H1 (cell line): ENCODE measurements around the gene R3HDM2. TPM values are rescaled to one million over a fixed set of nuclear protein-coding genes. Genes with fewer than 3 reads are reported as not detected.
A peak's percentile ranks its signal among the peaks of the same experiment; 100 is the strongest.

Source experiments
- CTCF ChIA-PET: fragments of 300-600 bp; sonication (Branson Sonifier 250); formaldehyde crosslinking; loops from one replicate; lab custom pipeline; 2021; ENCODE audit not compliant: partially characterized antibody; lab: Charles Lee
- POLR2A ChIA-PET: fragments of 300-600 bp; sonication (Branson Sonifier 250); formaldehyde crosslinking; loops from one replicate; lab custom pipeline; 2021; ENCODE audit warnings: inconsistent platforms; ENCODE audit not compliant: partially characterized antibody; lab: Charles Lee
- DNase-seq, 2 experiments: peaks; one replicate each; pipeline versions ENCODE4 v3.0.0 to v3.0.0-alpha.2; 2010 to 2022; ENCODE audit warnings: low spot score in 2 of 2, low read depth in 1 of 2, mixed read lengths in 1 of 2
- FAIRE-seq: peaks from 2 replicates; lab custom pipeline; 2011; peaks lifted over from hg19 to GRCh38; lab: Jason Lieb, UNC
- H2AFZ ChIP-seq: 2 replicates; pipeline ENCODE4 v1.8.1; 2012; ENCODE audit warnings: low read length, inconsistent platforms
- H2AK5ac ChIP-seq: 2 replicates; pipeline ENCODE4 v1.6.1; 2013; ENCODE audit warnings: low read depth, low read length
- H2BK120ac ChIP-seq: replicated peaks from 2 replicates; pipeline ENCODE3; 2013; ENCODE audit warnings: low read depth, low read length, inconsistent platforms
- H2BK12ac ChIP-seq: 2 replicates; pipeline ENCODE4 v1.6.1; 2013; ENCODE audit warnings: low read depth, low read length
- H2BK15ac ChIP-seq: 2 replicates; pipeline ENCODE4 v1.6.1; 2013; ENCODE audit warnings: low read length
- H2BK20ac ChIP-seq: 2 replicates; pipeline ENCODE4 v1.6.1; 2013; ENCODE audit warnings: low read length
- H2BK5ac ChIP-seq: 2 replicates; pipeline ENCODE4 v1.6.1; 2013; ENCODE audit warnings: low read depth, low read length
- H3K14ac ChIP-seq: 2 replicates; pipeline ENCODE4 v1.6.1; 2013; ENCODE audit warnings: inconsistent platforms; ENCODE audit not compliant: insufficient read length
- H3K18ac ChIP-seq: 2 replicates; pipeline ENCODE4 v1.6.1; 2013; ENCODE audit warnings: low read length; ENCODE audit errors: extremely low read depth
- H3K23ac ChIP-seq: 2 replicates; pipeline ENCODE4 v1.6.1; 2013; ENCODE audit warnings: inconsistent platforms; ENCODE audit not compliant: insufficient read length
- H3K23me2 ChIP-seq: 2 replicates; pipeline ENCODE4 v1.6.1; 2013; ENCODE audit warnings: low read depth, low read length
- H3K27ac ChIP-seq: 2 replicates; pipeline ENCODE4 v1.6.1; 2011; ENCODE audit warnings: low read depth, low read length, inconsistent platforms
- H3K27me3 ChIP-seq, 4 experiments: replicated peaks in 1 of 4; 1 replicate in 1 of 4; 2 replicates in 3 of 4; pipeline versions ENCODE4 v1.6.1 to v1.8.1; 2011 to 2013; ENCODE audit warnings: low read length in 3 of 4, mild to moderate bottlenecking in 3 of 4, inconsistent platforms in 2 of 4, mixed read lengths in 2 of 4, moderate library complexity in 1 of 4; ENCODE audit not compliant: control insufficient read depth in 3 of 4, insufficient read depth in 3 of 4; ENCODE audit errors: extremely low read depth in 1 of 4
- H3K36me3 ChIP-seq, 4 experiments: 2 replicates each; pipeline versions ENCODE4 v1.6.1 to v1.8.1; 2011 to 2013; ENCODE audit warnings: mild to moderate bottlenecking in 4 of 4, low read length in 3 of 4, moderate library complexity in 2 of 4, control low read depth in 1 of 4, inconsistent platforms in 1 of 4; ENCODE audit not compliant: insufficient read depth in 4 of 4, control insufficient read depth in 2 of 4
- H3K4ac ChIP-seq: replicated peaks from 2 replicates; pipeline ENCODE3; 2013; ENCODE audit warnings: low read length, low read depth, mixed read lengths, inconsistent platforms; ENCODE audit not compliant: insufficient read length
- H3K4me1 ChIP-seq, 4 experiments: replicated peaks in 1 of 4; 1 replicate in 1 of 4; 2 replicates in 3 of 4; pipeline versions ENCODE4 v1.6.1 to v1.8.1; 2011 to 2013; ENCODE audit warnings: low read length in 3 of 4, inconsistent platforms in 2 of 4, mixed read lengths in 1 of 4; ENCODE audit not compliant: insufficient read depth in 4 of 4, control insufficient read depth in 3 of 4
- H3K4me2 ChIP-seq, 2 experiments: 2 replicates each; pipeline versions ENCODE4 v1.6.1 to v1.8.1; 2011 to 2013; ENCODE audit warnings: low read depth in 2 of 2, low read length in 2 of 2, control low read depth in 1 of 2, inconsistent platforms in 1 of 2, mild to moderate bottlenecking in 1 of 2; ENCODE audit not compliant: insufficient read depth in 1 of 2
- H3K4me3 ChIP-seq, 4 experiments: fragments of 200-600, 300-600 bp in 1 of 4; sonication (generic), shearing (Covaris generic), sonication (Bioruptor Twin) in 1 of 4; 2 replicates each; pipeline versions ENCODE4 v1.5.1 to v1.8.1; 2011 to 2016; ENCODE audit warnings: low read length in 4 of 4, low read depth in 3 of 4, control low read depth in 2 of 4, inconsistent platforms in 2 of 4, mild to moderate bottlenecking in 2 of 4, mixed read lengths in 1 of 4, moderate library complexity in 1 of 4; ENCODE audit not compliant: insufficient read depth in 2 of 4; ENCODE audit errors: extremely low read depth in 1 of 4
- H3K56ac ChIP-seq: replicated peaks from 2 replicates; pipeline ENCODE3; 2013; ENCODE audit warnings: low read depth, mild to moderate bottlenecking, mixed read lengths, low read length, inconsistent platforms; ENCODE audit not compliant: insufficient read length
- H3K79me1 ChIP-seq: 2 replicates; pipeline ENCODE4 v1.6.1; 2013; ENCODE audit warnings: low read depth, low read length, control low read depth
- H3K79me2 ChIP-seq, 2 experiments: 2 replicates each; pipeline versions ENCODE4 v1.6.1 to v1.8.1; 2012 to 2013; ENCODE audit warnings: low read length in 2 of 2, mild to moderate bottlenecking in 2 of 2, inconsistent platforms in 1 of 2; ENCODE audit not compliant: insufficient read depth in 2 of 2, control insufficient read depth in 1 of 2
- H3K9ac ChIP-seq, 4 experiments: replicated peaks in 1 of 4; 1 replicate in 1 of 4; 2 replicates in 3 of 4; pipeline versions ENCODE4 v1.6.1 to v1.8.1; 2011 to 2013; ENCODE audit warnings: low read depth in 3 of 4, low read length in 3 of 4, control low read depth in 2 of 4, mild to moderate bottlenecking in 2 of 4, moderate library complexity in 2 of 4, inconsistent platforms in 1 of 4; ENCODE audit errors: extremely low read depth in 1 of 4
- H3K9me3 ChIP-seq, 2 experiments: 2 replicates each; pipeline versions ENCODE4 v1.6.1 to v1.8.1; 2012 to 2013; ENCODE audit warnings: mild to moderate bottlenecking in 2 of 2, moderate library complexity in 2 of 2, control low read depth in 1 of 2, inconsistent platforms in 1 of 2, low read depth in 1 of 2, low read length in 1 of 2, mixed read lengths in 1 of 2; ENCODE audit not compliant: insufficient read depth in 2 of 2
- H4K20me1 ChIP-seq, 2 experiments: replicated peaks in 1 of 2; 2 replicates each; pipeline versions ENCODE3 to v1.8.1; 2011 to 2013; ENCODE audit warnings: inconsistent platforms in 2 of 2, low read length in 2 of 2, mild to moderate bottlenecking in 1 of 2; ENCODE audit not compliant: insufficient read depth in 2 of 2, control insufficient read depth in 1 of 2
- H4K5ac ChIP-seq: 2 replicates; pipeline ENCODE4 v1.6.1; 2013; ENCODE audit warnings: low read length, low read depth, mixed read lengths, inconsistent platforms; ENCODE audit not compliant: insufficient read length
- H4K8ac ChIP-seq: 2 replicates; pipeline ENCODE4 v1.8.0; 2013; ENCODE audit warnings: mild to moderate bottlenecking, moderate library complexity, low read length, inconsistent platforms; ENCODE audit not compliant: insufficient read depth; ENCODE audit errors: extremely low read depth
- H4K91ac ChIP-seq: replicated peaks from 2 replicates; pipeline ENCODE3; 2013; ENCODE audit warnings: low read length, mixed read lengths, inconsistent platforms; ENCODE audit not compliant: insufficient read length
- CREB1 ChIP-seq: IDR thresholded peaks from 2 replicates; pipeline ENCODE4 v1.6.1; 2012; ENCODE audit warnings: inconsistent platforms
- EGR1 ChIP-seq: IDR thresholded peaks from 2 replicates; pipeline ENCODE4 v1.6.1; 2011; ENCODE audit warnings: low read depth, low read length, borderline replicate concordance
- KDM1A ChIP-seq: fragments of 200-600, 300-600 bp; sonication (generic); IDR thresholded peaks from 2 replicates; pipeline ENCODE4 v1.7.1; 2016; ENCODE audit warnings: mild to moderate bottlenecking, low read length, borderline replicate concordance
- WGBS, 2 experiments: shearing (Covaris generic) in 1 of 2; methylation state at CpG; one replicate each; pipeline versions ENCODE4 v1.1.6 to v1.1.7; 2013 to 2015; ENCODE audit warnings: low lambda C conversion rate in 2 of 2, mixed read lengths in 2 of 2, inconsistent platforms in 1 of 2, low coverage in 1 of 2, missing lambda C conversion rate in 1 of 2; ENCODE audit not compliant: insufficient replicate concordance in 2 of 2, insufficient coverage in 1 of 2, insufficient read length in 1 of 2; ENCODE audit errors: extremely low coverage in 1 of 2, missing lambda C conversion rate in 1 of 2; 5-methylcytosine and 5-hydroxymethylcytosine counted together
- polyA plus RNA-seq, 7 experiments: library from polyadenylated mRNA; depleted of rRNA in 3 of 7; stranded (reverse) in 5 of 7; unstranded in 2 of 7; fragments of >200 nt in 5 of 7; fragments of 200-250 nt in 2 of 7; gene quantifications; 1 replicate in 5 of 7; 2 replicates in 1 of 7; 4 replicates in 1 of 7; pipeline versions ENCODE4 v1.2.1 to v1.2.3, GENCODE V29; 2011 to 2013; ENCODE audit warnings: missing spikeins in 2 of 7, mixed read lengths in 2 of 7
- total RNA-seq: library from RNA; stranded (reverse); fragmentation: NEBNext Ultra II Directional; extraction: Animal tissue kit (Norgen Biotek cat#: 25700); gene quantifications from 2 replicates; pipeline ENCODE4 v1.2.1, GENCODE V29; 2021

Gene R3HDM2
- total and polyA plus RNA-seq, 2 of the 8 experiments (the other 6 are each of a cell fraction or from before 2014, with no cell fraction given): 25.6 to 27.0 TPM

DNA sequence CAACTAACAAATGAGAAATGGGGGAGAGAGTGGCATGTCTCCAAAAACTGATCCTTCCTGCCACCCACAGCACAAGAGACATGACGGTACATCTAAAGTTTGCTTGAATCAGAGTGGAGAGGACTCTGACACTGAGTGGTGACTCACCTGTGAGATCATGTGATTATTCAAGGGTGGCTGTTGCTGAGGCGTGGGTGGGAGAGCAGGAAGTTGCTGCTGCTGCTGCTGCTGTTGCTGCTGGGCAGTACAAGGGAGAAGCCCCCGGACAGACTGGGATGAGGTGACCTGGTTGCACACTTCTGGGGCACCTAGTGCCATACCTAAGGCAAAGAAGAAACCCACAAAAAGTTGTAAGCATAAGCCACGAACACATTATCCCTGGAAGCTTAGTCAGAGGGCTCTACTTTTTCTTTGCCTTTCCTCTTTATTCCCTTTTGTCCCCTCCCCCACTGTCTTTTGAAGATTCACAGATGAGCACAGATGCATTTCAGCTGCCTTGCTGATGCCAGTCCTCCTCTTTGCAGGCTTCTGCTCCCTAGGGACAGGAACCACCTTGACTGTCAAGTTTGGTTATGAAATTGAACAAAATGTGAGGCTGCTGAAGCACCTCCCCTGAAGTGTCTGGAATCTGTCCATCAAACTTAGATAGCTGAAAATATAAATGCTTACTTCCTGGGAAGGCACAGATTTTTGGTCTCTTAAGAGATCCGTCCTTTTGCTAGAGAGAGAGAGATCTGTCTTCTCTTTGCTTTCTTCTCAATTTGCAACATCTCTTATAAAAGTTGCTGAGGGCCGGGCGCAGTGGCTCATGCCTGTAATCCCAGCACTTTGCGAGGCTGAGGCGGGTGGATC, 150.4 kb downstream of the R3HDM2 start:
- no peak overlapping the region for H2AFZ ChIP-seq
- CTCF ChIA-PET: interaction anchor here (1.0 to 1.1 kb wide), 2 partner anchors 175 to 182 kb away, joined by 4 to 5 read pairs; partner anchors contain the start of gene INHBE
- TF ChIP-seq EGR1 (peak; percentile 42; the same call in 1 of the 2 replicates), CREB1 (no peak), KDM1A (no peak)

More for the DNA sequence above, 150.4 kb downstream of the R3HDM2 start:
- Histone ChIP-seq H3K4ac (no peak overlapping the region), H3K9ac (no peak overlapping the region), H2BK12ac (no peak overlapping the region), H3K79me2 (no peaks in the 10 kb centered on the region), H2BK120ac (no peak overlapping the region), H3K4me2 (no peak overlapping the region), H3K27ac (no peak overlapping the region), H2BK15ac (no peak overlapping the region), H3K23me2 (no peaks in the 10 kb centered on the region), H3K56ac (no peak overlapping the region), H2BK20ac (no peak overlapping the region), H3K4me1 (0 out of 7 replicates have a peak, but pooled peaks cover 0 to 2% (median 0%) of the 10 kb centered on the region in 4 experiments), H3K18ac (no peak overlapping the region), H3K27me3 (no peaks in the 10 kb centered on the region), H2AK5ac (no peak overlapping the region), H3K23ac (no peak overlapping the region), H4K5ac (no peak overlapping the region), H3K36me3 (peaks cover 0 to 8% (median 4%) of the 10 kb centered on the region in 4 experiments; a peak in 5 of 8 replicates), H3K79me1 (no peaks in the 10 kb centered on the region), H4K8ac (no peak overlapping the region), H4K20me1 (no peaks in the 10 kb centered on the region), H3K4me3 (no peak overlapping the region), H4K91ac (no peak overlapping the region), H2BK5ac (no peak overlapping the region), H3K14ac (no peak overlapping the region), H3K9me3 (no peaks in the 10 kb centered on the region)
- no peak for FAIRE-seq
- WGBS, 2 experiments: 85% methylated on average over 9 of the region's 9 CpGs; no CpG with 5 or more reads in 1 of the 2 experiments
- DNase-seq: no peak
- POLR2A ChIA-PET: interaction anchor here (0.7 to 0.8 kb wide), 2 partner anchors 121 to 175 kb away, joined by 3 to 4 read pairs; no protein-coding TSS in a partner anchor
